ENCODE measurements around the gene MED27. TPM values are rescaled to one million over a fixed set of nuclear protein-coding genes. Genes with fewer than 3 reads are reported as not detected.

The MED27 gene
- total RNA-seq, 1 donor from 2014 or later, result 17.7 TPM

DNA sequence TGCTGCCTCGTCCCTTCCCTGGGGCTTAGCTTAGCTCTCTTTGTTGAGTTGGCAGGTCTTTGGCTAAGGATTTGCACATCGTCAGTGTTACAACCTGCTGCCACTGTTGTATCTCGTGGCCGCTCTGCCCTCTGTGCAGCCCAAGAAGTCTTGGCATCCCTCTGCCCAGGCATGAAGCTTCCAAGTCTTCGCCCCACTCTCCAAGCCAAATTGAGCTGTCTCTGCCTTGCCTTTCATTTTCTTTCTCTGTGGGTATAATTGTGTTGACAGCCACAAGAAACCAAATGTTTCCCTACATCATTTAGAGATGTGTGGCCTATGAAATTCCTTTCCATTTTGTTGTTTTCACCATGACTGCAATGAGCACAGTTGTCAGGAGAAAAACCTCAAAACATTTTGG is 29.6 kb upstream of the MED27 start:
- Histone ChIP-seq H3K27me3 (no peaks in the 10 kb centered on the region), H3K4me1 (no peaks in the 10 kb centered on the region), H3K27ac (no peak overlapping the region), H3K36me3 (no peaks in the 10 kb centered on the region), H3K9me3 (no peaks in the 10 kb centered on the region), H3K4me3 (no peak overlapping the region)
- DNase-seq (ENCODE audit: extremely low spot score in 2 of 2), result no peak
- TF ChIP-seq POLR2AphosphoS5 (IDR thresholded peaks at IDR 0.05; ENCODE audit: insufficient read depth in 1 of 2, low read depth in 1 of 2) (no peak), POLR2A (IDR thresholded peaks at IDR 0.05) (no peak)
- TF ChIP-seq, protein P1, sequence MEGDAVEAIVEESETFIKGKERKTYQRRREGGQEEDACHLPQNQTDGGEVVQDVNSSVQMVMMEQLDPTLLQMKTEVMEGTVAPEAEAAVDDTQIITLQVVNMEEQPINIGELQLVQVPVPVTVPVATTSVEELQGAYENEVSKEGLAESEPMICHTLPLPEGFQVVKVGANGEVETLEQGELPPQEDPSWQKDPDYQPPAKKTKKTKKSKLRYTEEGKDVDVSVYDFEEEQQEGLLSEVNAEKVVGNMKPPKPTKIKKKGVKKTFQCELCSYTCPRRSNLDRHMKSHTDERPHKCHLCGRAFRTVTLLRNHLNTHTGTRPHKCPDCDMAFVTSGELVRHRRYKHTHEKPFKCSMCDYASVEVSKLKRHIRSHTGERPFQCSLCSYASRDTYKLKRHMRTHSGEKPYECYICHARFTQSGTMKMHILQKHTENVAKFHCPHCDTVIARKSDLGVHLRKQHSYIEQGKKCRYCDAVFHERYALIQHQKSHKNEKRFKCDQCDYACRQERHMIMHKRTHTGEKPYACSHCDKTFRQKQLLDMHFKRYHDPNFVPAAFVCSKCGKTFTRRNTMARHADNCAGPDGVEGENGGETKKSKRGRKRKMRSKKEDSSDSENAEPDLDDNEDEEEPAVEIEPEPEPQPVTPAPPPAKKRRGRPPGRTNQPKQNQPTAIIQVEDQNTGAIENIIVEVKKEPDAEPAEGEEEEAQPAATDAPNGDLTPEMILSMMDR (IDR thresholded peaks at IDR 0.05), result no peak
- intact Hi-C loops (cut with DNase I), result no loop called here

DNA sequence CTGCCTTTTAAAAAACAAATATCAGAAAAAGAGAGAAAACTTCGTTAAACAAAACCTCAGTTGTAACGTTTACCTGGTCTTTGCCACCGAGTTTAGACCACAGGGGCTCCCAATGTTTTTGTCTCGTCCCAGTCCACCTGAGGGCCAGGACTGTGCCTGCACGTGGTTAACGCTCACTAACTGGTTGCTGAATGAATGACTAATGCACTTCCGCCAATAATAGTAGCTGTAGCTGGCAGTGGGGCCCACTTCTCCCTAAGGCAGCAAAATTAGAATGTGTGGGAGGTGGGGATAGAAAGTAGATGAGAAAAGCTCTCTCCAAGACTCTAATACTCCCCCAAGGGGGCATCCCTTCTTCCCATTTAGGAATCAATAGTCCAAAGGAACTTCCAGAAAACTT is 29.1 kb upstream of the MED27 start:
- Histone ChIP-seq H3K27ac (no peak overlapping the region), H3K9me3 (no peaks in the 10 kb centered on the region), H3K27me3 (no peaks in the 10 kb centered on the region), H3K4me3 (no peak overlapping the region), H3K4me1 (no peaks in the 10 kb centered on the region), H3K36me3 (no peaks in the 10 kb centered on the region)
- TF ChIP-seq POLR2AphosphoS5 (IDR thresholded peaks at IDR 0.05; ENCODE audit: insufficient read depth in 1 of 2, low read depth in 1 of 2) (no peak), POLR2A (IDR thresholded peaks at IDR 0.05) (no peak)
- TF ChIP-seq, protein P1 (IDR thresholded peaks at IDR 0.05), result no peak
- DNase-seq (ENCODE audit: extremely low spot score in 2 of 2), result no peak
- intact Hi-C loops (cut with DNase I), result no loop called here

DNA sequence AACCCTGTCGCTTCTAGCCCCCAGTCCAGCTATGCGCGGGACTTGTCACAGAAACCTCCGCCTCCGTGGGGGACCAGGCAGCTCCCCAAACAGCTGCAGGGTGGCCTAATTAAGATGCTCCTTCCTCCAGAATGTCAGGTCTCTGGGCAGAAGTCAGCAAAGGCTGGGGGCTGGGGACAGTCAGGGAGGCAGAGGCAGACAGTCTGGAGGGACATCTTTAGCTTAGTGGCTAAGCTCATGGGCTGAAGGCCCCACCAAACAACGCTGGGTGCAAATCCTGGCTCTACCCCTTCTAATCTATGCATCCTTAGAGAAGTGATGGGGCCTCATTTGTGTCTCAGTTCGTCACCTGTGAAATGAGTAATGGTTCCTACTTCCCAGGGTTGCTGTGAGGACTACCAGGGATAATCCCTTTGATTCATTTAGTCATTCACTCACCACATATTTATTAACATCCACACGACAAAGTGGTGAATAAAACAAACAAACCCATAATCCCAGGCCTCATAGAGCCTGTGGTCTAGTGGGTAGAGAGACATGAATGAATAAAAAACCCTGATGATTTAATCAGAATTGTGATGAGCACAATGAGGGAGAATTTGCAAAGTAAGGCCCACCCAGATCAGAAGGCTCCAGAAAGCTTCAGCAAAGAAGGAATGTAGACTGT is 20.2 kb upstream of the MED27 start:
- Histone ChIP-seq H3K9me3 (no peaks in the 10 kb centered on the region), H3K4me1 (no peaks in the 10 kb centered on the region), H3K36me3 (no peaks in the 10 kb centered on the region), H3K27ac (no peak overlapping the region), H3K27me3 (no peaks in the 10 kb centered on the region), H3K4me3 (no peak overlapping the region)
- DNase-seq (ENCODE audit: extremely low spot score in 2 of 2), result no peak
- intact Hi-C loops (cut with DNase I), result no loop called here
- TF ChIP-seq, protein P1 (IDR thresholded peaks at IDR 0.05), result no peak
- TF ChIP-seq POLR2AphosphoS5 (IDR thresholded peaks at IDR 0.05; ENCODE audit: insufficient read depth in 1 of 2, low read depth in 1 of 2) (no peak), POLR2A (IDR thresholded peaks at IDR 0.05) (no peak)

GRCh38 chr9:132099167-132099566 is 19.5 kb upstream of the MED27 start:
- no peak for DNase-seq (ENCODE audit: extremely low spot score in 2 of 2)
- no peaks in the 10 kb centered on the region for H3K9me3 ChIP-seq
- no peaks in the 10 kb centered on the region for H3K27me3 ChIP-seq
- H3K36me3 ChIP-seq, result no peaks in the 10 kb centered on the region
- no peak overlapping the region for H3K4me3 ChIP-seq
- no peak overlapping the region for H3K27ac ChIP-seq
- intact Hi-C loops (cut with DNase I), result no loop called here
- TF ChIP-seq POLR2AphosphoS5 (IDR thresholded peaks at IDR 0.05; ENCODE audit: insufficient read depth in 1 of 2, low read depth in 1 of 2) (no peak), POLR2A (IDR thresholded peaks at IDR 0.05) (no peak)
- TF ChIP-seq, protein P1 (IDR thresholded peaks at IDR 0.05), result no peak
- no peaks in the 10 kb centered on the region for H3K4me1 ChIP-seq

DNA sequence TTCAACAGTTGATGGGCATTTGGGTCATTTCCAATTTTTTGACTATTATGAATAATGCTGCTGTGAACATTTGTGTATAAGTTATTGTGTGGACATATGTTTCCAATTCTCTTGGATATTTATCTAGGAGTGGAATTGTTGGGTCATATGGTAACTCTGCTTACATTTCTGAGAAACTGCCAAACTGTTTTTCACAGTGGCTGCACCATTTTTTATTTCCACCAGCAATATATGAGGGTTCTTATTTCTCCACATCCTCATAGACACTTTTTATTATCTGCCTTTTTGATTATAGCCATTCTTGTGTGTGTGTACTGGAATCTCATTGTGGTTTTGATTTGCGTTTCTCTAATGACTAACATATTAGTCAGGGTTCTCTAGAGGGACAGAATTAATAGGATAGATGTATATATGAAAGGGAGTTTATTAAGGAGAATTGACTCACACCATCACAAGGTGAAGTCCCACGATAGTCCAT is 14.7 kb upstream of the MED27 start:
- TF ChIP-seq POLR2A (IDR thresholded peaks at IDR 0.05) (no peak), POLR2AphosphoS5 (IDR thresholded peaks at IDR 0.05; ENCODE audit: insufficient read depth in 1 of 2, low read depth in 1 of 2) (no peak)
- TF ChIP-seq, protein P1 (IDR thresholded peaks at IDR 0.05), result no peak
- DNase-seq (ENCODE audit: extremely low spot score in 2 of 2), result no peak
- no peak overlapping the region for H3K27ac ChIP-seq
- no peaks in the 10 kb centered on the region for H3K36me3 ChIP-seq
- no peaks in the 10 kb centered on the region for H3K9me3 ChIP-seq
- intact Hi-C loops (cut with DNase I), result no loop called here
- H3K4me1 ChIP-seq, result no peaks in the 10 kb centered on the region
- no peaks in the 10 kb centered on the region for H3K27me3 ChIP-seq
- H3K4me3 ChIP-seq, result no peak overlapping the region
